Kidney (tissue), 14 donors: ENCODE results near the gene CAMTA1. TPM values are rescaled to one million over a fixed set of nuclear protein-coding genes. Genes with fewer than 3 reads are reported as not detected.

Experiments used
- DNase-seq, 5 donors: peaks; one replicate each; pipeline ENCODE4 v3.0.0-alpha.2; 2013 to 2020
- FAIRE-seq: peaks from 2 replicates; lab custom pipeline; 2012; peaks lifted over from hg19 to GRCh38; lab: Jason Lieb, UNC
- H3K27ac ChIP-seq, 2 donors: one replicate each; pipeline ENCODE4 v1.7.0; 2013; ENCODE audit warnings: low read depth in 2 of 2, low read length in 2 of 2, inconsistent platforms in 1 of 2
- H3K27me3 ChIP-seq: one replicate; pipeline ENCODE4 v1.7.1; 2013; ENCODE audit warnings: low read length, inconsistent platforms; ENCODE audit not compliant: control insufficient read depth, insufficient read depth
- H3K36me3 ChIP-seq, 3 donors: one replicate each; pipeline versions ENCODE4 v1.7.0 to v1.7.1; 2013; ENCODE audit warnings: low read length in 3 of 3, control low read depth in 1 of 3, inconsistent platforms in 1 of 3; ENCODE audit not compliant: insufficient read depth in 3 of 3, control insufficient read depth in 2 of 3
- H3K4me1 ChIP-seq, 3 donors: one replicate each; pipeline versions ENCODE4 v1.7.0 to v1.7.1; 2013; ENCODE audit warnings: low read length in 3 of 3, inconsistent platforms in 1 of 3, low read depth in 1 of 3; ENCODE audit not compliant: control insufficient read depth in 2 of 3, insufficient read depth in 2 of 3
- H3K4me3 ChIP-seq, 3 donors: one replicate each; pipeline versions ENCODE4 v1.7.0 to v1.8.1; 2013; ENCODE audit warnings: low read length in 3 of 3, control low read depth in 1 of 3, inconsistent platforms in 1 of 3
- H3K9ac ChIP-seq, 3 donors: one replicate each; pipeline versions ENCODE4 v1.7.0 to v1.7.1; 2013; ENCODE audit warnings: low read length in 3 of 3, control low read depth in 1 of 3, inconsistent platforms in 1 of 3
- H3K9me3 ChIP-seq, 3 donors: one replicate each; pipeline versions ENCODE4 v1.7.0 to v1.7.1; 2013; ENCODE audit warnings: low read length in 3 of 3, control low read depth in 1 of 3, inconsistent platforms in 1 of 3; ENCODE audit not compliant: control insufficient read depth in 2 of 3, insufficient read depth in 1 of 3
- intact Hi-C: fragments of 100-400 bp; cut with DNase I; formaldehyde crosslinking; loops from one replicate; pipeline ENCODE4 v1.11.1; 2022
- polyA plus RNA-seq: library from polyadenylated mRNA; stranded (reverse); fragments of 350-450 nt; fragmentation: Illumina TruSeq; extraction: RNeasy Lipid Tissue Mini Kit (QIAGEN cat#74804); gene quantifications from one replicate; pipeline ENCODE4 v1.2.3, GENCODE V29; 2014; ENCODE audit warnings: low read depth, low replicate concordance; ENCODE audit not compliant: insufficient read depth
- total RNA-seq: library from RNA; stranded (reverse); fragmentation: NEBNext Ultra II Directional; extraction: Animal tissue kit (Norgen Biotek cat#: 25700); gene quantifications from one replicate; pipeline ENCODE4 v1.2.1, GENCODE V29; 2021
- TF ChIP-seq, protein P1 (sequence below): IDR thresholded peaks from 3 replicates; pipeline ENCODE4 v1.5.1; 2012; ENCODE audit warnings: mild to moderate bottlenecking, moderate library complexity, borderline replicate concordance; ENCODE audit not compliant: insufficient read depth; ENCODE audit errors: extremely low read depth
- donor health status: control.
- donor health status: control.
- donor health status: control.
- donor health status: control.
- donor health status: control.
- donor health status: DM: yes; HTN: yes; CAD: no.
- donor health status: Normal renal cell carcinoma (clear cell type).

The CAMTA1 gene
- total and polyA plus RNA-seq, 2 donors from 2014 or later, result 79.0 to 170 TPM

DNA sequence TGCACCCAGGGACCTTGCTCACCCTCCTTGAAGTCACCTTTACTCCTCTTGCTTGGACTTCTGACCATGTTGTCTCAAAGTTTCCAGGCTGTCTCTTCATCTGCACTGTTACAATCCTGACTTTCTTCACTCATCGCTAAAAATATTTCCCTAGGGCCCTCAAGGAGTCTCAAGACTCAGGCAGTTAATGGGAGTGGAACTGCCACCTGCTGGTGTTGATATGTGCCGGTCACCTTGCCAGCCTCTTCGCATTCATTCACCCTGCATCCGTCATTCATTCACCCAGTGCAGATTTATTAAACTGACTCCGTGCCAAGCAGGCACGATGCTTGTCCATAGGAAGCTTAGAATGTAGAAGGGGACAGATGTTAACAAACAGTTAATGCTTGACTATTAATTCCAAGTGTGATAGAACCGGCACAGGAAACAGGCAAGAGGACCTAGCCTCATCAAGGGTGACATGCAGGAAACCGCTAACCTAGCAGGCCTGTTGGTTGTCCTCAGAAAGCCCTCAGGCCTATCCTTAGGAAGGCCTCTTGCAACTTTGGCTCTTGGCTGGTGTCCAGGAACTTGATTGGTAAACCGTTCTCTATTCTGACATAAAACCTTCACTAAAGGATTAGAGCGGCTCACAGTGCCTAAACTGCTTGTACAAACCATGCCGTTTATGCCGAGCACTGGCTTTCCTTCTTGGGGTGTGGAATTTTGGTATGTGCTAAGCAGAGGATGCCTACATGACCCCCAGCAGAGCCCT lies 342.2 kb downstream of the CAMTA1 start:
- no peaks in the 10 kb centered on the region for H3K27me3 ChIP-seq
- H3K36me3 ChIP-seq, result no peaks in the 10 kb centered on the region
- H3K9me3 ChIP-seq, result no peaks in the 10 kb centered on the region
- peaks cover 0 to 5% (median 0%) of the 10 kb centered on the region in 3 donors for H3K4me1 ChIP-seq
- DNase-seq, result peak in 2 of 5 donors; percentile 15 to 64
- FAIRE-seq, result no peak
- TF ChIP-seq, protein P1, sequence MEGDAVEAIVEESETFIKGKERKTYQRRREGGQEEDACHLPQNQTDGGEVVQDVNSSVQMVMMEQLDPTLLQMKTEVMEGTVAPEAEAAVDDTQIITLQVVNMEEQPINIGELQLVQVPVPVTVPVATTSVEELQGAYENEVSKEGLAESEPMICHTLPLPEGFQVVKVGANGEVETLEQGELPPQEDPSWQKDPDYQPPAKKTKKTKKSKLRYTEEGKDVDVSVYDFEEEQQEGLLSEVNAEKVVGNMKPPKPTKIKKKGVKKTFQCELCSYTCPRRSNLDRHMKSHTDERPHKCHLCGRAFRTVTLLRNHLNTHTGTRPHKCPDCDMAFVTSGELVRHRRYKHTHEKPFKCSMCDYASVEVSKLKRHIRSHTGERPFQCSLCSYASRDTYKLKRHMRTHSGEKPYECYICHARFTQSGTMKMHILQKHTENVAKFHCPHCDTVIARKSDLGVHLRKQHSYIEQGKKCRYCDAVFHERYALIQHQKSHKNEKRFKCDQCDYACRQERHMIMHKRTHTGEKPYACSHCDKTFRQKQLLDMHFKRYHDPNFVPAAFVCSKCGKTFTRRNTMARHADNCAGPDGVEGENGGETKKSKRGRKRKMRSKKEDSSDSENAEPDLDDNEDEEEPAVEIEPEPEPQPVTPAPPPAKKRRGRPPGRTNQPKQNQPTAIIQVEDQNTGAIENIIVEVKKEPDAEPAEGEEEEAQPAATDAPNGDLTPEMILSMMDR, result no peak
- no peak overlapping the region for H3K4me3 ChIP-seq
- intact Hi-C loops, result no loop called here
- no peak overlapping the region for H3K27ac ChIP-seq
- H3K9ac ChIP-seq, result no peak overlapping the region

DNA sequence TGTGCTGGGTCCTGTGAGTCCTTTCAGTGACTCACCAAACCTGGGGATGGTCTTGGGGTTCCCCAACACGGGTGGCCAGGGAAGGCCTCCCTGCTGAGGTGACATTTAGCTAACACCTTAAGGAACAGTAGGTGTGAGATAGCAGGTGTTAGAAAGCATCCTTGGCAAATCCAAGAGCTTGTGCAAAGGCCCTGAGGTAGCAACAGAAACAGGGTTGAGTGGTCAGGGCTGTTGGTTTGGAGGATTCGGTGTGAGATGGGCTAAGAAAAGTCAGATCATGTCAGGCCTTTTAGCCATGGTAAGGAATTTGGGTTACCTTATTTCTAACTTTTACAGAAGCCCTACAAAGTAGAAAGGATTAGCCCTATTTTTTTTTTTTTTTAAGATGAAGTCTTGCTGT lies 343.0 kb downstream of the CAMTA1 start:
- Histone ChIP-seq H3K9me3 (no peaks in the 10 kb centered on the region), H3K4me3 (no peak overlapping the region), H3K27ac (no peak overlapping the region), H3K36me3 (no peaks in the 10 kb centered on the region), H3K9ac (no peak overlapping the region), H3K27me3 (no peaks in the 10 kb centered on the region), H3K4me1 (peaks cover 0 to 5% (median 0%) of the 10 kb centered on the region in 3 donors)
- DNase-seq (no peak), FAIRE-seq (no peak)
- TF ChIP-seq, protein P1, result no peak
- intact Hi-C loops, result no loop called here

DNA sequence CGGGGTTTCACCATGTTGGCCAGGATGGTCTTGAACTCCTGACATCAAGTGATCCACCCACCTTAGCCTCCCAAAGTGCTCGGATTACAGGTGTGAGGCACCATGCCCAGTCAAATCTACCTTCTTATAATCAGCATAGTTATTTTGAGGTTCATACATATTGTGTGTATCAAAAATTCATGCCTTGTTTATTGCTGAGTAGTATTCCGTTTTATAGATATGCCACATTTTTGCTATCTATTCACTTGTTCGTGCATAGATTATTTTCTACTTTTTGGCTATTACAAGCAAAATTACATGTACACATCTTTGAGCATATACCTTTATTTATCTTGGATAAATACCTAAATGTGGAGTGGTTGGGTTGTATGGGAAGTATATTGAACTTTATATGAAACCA lies 344.9 kb downstream of the CAMTA1 start:
- Histone ChIP-seq H3K4me1 (peaks cover 0 to 5% (median 0%) of the 10 kb centered on the region in 3 donors), H3K36me3 (no peaks in the 10 kb centered on the region), H3K4me3 (no peak overlapping the region), H3K27me3 (no peaks in the 10 kb centered on the region), H3K9me3 (no peaks in the 10 kb centered on the region), H3K27ac (no peak overlapping the region), H3K9ac (no peak overlapping the region)
- intact Hi-C loops, result no loop called here
- FAIRE-seq (no peak), DNase-seq (no peak)
- TF ChIP-seq, protein P1, result no peak
